A673 (cell line): ENCODE measurements around the gene PLPP7. TPM values are rescaled to one million over a fixed set of nuclear protein-coding genes. Genes with fewer than 3 reads are reported as not detected.

ENCODE experiments used
- BruUV-seq: library from RNA; stranded (reverse); fragments of 400-500 nt; replicated peaks from 2 replicates; lab custom pipeline; 2021; lab: Mats Ljungman, UMichigan
- CTCF ChIA-PET: fragments of 300-600 bp; sonication (Branson Sonifier 250); formaldehyde crosslinking; loops from one replicate; lab custom pipeline; 2022; ENCODE audit warnings: antibody characterized with exemption; lab: Charles Lee
- POLR2A ChIA-PET: fragments of 300-600 bp; sonication (Branson Sonifier 250); formaldehyde crosslinking; loops from one replicate; lab custom pipeline; 2022; ENCODE audit warnings: antibody characterized with exemption; ENCODE audit not compliant: low non-redundant PET; lab: Charles Lee
- DNase-seq: peaks from one replicate; pipeline ENCODE4 v3.0.0-alpha.2; 2015; ENCODE audit warnings: low spot score
- H3K27ac ChIP-seq: fragments of 200-600 bp; sonication (generic); 2 replicates; pipeline ENCODE4 v1.5.1; 2016; ENCODE audit warnings: mixed run types, low read depth, mild to moderate bottlenecking, mixed read lengths, antibody characterized with exemption, low read length; ENCODE audit not compliant: poor library complexity, severe bottlenecking
- H3K27me3 ChIP-seq: fragments of 200-600 bp; sonication (generic); replicated peaks from 2 replicates; pipeline ENCODE4 v1.6.1; 2017; ENCODE audit warnings: mixed run types, low read depth, mild to moderate bottlenecking, mixed read lengths, antibody characterized with exemption, low read length; ENCODE audit not compliant: insufficient read depth, poor library complexity
- H3K36me3 ChIP-seq: fragments of 200-600 bp; sonication (generic); 2 replicates; pipeline ENCODE4 v1.6.1; 2016; ENCODE audit warnings: mixed run types, mild to moderate bottlenecking, mixed read lengths, antibody characterized with exemption, low read length; ENCODE audit not compliant: insufficient read depth, poor library complexity, severe bottlenecking
- H3K4me1 ChIP-seq: fragments of 200-600 bp; sonication (generic); 2 replicates; pipeline ENCODE4 v1.6.1; 2017; ENCODE audit warnings: mixed run types, mild to moderate bottlenecking, mixed read lengths, antibody characterized with exemption, low read length; ENCODE audit not compliant: insufficient read depth, poor library complexity, severe bottlenecking
- H3K4me3 ChIP-seq: fragments of 200-600 bp; sonication (generic); 2 replicates; pipeline ENCODE4 v1.5.1; 2016; ENCODE audit warnings: low read depth, mixed run types, mild to moderate bottlenecking, mixed read lengths, low read length; ENCODE audit not compliant: poor library complexity, severe bottlenecking
- H3K9me3 ChIP-seq: fragments of 200-600 bp; sonication (generic); 2 replicates; pipeline ENCODE4 v1.6.1; 2016; ENCODE audit warnings: mixed run types, low read depth, mild to moderate bottlenecking, mixed read lengths, antibody characterized with exemption, low read length; ENCODE audit not compliant: poor library complexity, severe bottlenecking
- EZH2 ChIP-seq: fragments of 200-600 bp; sonication (generic); IDR thresholded peaks from 2 replicates; pipeline ENCODE4 v1.6.1; 2017; ENCODE audit warnings: borderline replicate concordance, low read depth, mild to moderate bottlenecking, mixed read lengths, antibody characterized with exemption, low read length; ENCODE audit not compliant: poor library complexity, severe bottlenecking
- intact Hi-C: fragments of 100-400 bp; cut with micrococcal nuclease; formaldehyde crosslinking; loops from one replicate; pipeline ENCODE4 v1.10.0; 2022; ENCODE audit not compliant: unreplicated experiment
- total RNA-seq: library from RNA; stranded (reverse); gene quantifications from 2 replicates; pipeline ENCODE4 v1.2.3, GENCODE V29; 2021
- TF ChIP-seq, protein P1 (sequence below): fragments of 300-800, 200-600 bp; sonication (generic); conservative IDR thresholded peaks from 2 replicates; pipeline ENCODE4 v1.5.1; 2017; ENCODE audit warnings: low read depth, mild to moderate bottlenecking, antibody characterized with exemption, low read length, moderate library complexity, mixed read lengths

PLPP7 gene
- total RNA-seq, 1 experiment from 2014 or later = not detected

DNA sequence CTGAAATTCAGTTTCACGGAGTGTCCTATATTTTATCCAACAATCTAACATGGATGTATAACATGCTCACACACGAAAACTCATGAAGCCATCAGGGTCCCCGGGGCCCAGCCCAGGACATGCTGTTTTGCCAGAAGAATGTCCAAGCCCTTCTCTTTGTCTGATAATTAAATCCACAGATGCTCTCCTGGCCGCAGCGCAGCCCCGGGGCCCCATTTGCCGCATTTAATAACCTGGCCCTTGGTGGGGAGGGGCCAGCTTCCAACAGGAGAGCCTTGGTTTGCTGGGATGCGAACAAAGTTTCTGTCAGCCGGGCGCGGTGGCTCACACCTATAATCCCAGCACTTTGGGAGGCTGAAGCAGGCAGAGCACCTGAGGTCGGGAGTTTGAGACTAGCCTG is 30.0 kb downstream of the PLPP7 start:
- no TSS peak for BruUV-seq
- Histone ChIP-seq H3K27me3 (no peaks in the 10 kb centered on the region), H3K36me3 (no peaks in the 10 kb centered on the region), H3K9me3 (no peaks in the 10 kb centered on the region), H3K4me3 (no peak overlapping the region), H3K27ac (no peak overlapping the region), H3K4me1 (no peaks in the 10 kb centered on the region)
- ChIA-PET POLR2A (no interaction called here), CTCF (no interaction called here)
- no peak for DNase-seq
- intact Hi-C loops = no loop called here
- TF ChIP-seq EZH2 = no peak
- TF ChIP-seq, protein P1, sequence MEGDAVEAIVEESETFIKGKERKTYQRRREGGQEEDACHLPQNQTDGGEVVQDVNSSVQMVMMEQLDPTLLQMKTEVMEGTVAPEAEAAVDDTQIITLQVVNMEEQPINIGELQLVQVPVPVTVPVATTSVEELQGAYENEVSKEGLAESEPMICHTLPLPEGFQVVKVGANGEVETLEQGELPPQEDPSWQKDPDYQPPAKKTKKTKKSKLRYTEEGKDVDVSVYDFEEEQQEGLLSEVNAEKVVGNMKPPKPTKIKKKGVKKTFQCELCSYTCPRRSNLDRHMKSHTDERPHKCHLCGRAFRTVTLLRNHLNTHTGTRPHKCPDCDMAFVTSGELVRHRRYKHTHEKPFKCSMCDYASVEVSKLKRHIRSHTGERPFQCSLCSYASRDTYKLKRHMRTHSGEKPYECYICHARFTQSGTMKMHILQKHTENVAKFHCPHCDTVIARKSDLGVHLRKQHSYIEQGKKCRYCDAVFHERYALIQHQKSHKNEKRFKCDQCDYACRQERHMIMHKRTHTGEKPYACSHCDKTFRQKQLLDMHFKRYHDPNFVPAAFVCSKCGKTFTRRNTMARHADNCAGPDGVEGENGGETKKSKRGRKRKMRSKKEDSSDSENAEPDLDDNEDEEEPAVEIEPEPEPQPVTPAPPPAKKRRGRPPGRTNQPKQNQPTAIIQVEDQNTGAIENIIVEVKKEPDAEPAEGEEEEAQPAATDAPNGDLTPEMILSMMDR = no peak

DNA sequence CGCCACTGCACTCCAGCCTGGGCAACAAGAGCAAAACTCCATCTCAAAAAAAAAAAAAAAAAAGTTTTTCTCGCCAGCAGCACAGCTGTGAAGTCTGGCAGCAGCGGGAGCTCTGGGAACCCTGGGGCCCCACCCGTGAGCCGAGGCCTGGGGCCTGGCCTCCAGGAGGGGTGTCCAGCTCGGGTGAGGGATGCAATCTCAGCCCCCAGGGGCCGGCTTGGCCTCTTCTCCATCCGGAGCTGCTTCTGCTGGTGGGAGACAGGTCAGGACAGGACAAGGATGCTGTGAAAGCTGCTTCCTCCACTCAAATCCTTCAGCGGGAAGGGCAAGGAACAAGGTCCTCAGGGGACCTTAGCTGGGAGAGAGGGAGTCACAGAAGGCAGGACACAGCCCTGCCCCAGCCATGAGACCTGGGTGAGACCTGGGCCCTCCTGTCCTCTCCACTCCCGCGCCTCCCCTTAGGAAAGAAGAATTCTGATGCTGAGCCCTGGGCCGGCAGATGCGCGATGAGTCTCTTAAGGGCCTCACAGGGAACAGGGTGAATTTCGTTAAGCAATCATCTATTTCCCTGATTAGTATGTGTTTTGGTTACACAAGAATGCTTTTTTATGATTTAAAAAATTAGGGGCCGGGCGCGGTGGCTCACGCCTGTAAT is 30.6 kb downstream of the PLPP7 start:
- no peaks in the 10 kb centered on the region for H3K27me3 ChIP-seq
- TF ChIP-seq, protein P1 = no peak
- TF ChIP-seq EZH2 = no peak
- H3K4me3 ChIP-seq = no peak overlapping the region
- no peaks in the 10 kb centered on the region for H3K36me3 ChIP-seq
- intact Hi-C loops = no loop called here
- H3K9me3 ChIP-seq = no peaks in the 10 kb centered on the region
- ChIA-PET CTCF (no interaction called here), POLR2A (no interaction called here)
- no peak overlapping the region for H3K27ac ChIP-seq
- no peaks in the 10 kb centered on the region for H3K4me1 ChIP-seq
- BruUV-seq = no TSS peak
- DNase-seq = no peak

DNA sequence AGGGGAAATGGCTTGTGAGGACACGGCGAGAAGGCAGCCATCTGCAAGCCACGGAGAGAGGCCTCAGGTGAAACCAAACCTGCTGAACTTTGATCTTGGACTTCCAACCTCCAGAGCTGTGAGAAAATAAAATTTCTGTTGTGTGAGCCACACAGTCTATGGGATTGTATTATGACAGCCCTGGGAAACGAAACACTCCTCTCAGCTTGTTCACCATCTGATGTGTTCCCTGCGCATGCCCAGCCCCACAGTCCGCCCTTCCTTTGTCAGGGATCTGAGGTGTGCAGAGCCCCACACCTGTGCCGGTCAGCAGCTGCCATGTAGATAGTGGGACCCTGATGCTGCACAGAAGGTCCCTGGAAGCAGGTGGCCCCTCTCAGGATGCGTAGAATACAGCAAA is 34.1 kb downstream of the PLPP7 start:
- intact Hi-C loops = no loop called here
- CTCF ChIA-PET = no interaction called here

More for the DNA sequence above, 34.1 kb downstream of the PLPP7 start:
- Histone ChIP-seq H3K36me3 (no peaks in the 10 kb centered on the region), H3K4me3 (no peak overlapping the region), H3K27ac (no peak overlapping the region), H3K4me1 (no peaks in the 10 kb centered on the region), H3K27me3 (no peaks in the 10 kb centered on the region), H3K9me3 (no peaks in the 10 kb centered on the region)
- no peak for DNase-seq
- BruUV-seq = no TSS peak
- TF ChIP-seq, protein P1 = no peak
- no peak for TF ChIP-seq EZH2
- POLR2A ChIA-PET = interaction anchor here (0.6 kb wide), 1 partner anchor 56 kb away, joined by 3 read pairs; no protein-coding TSS in a partner anchor
